SU-DHL-6 (cell line): ENCODE measurements around the gene MLH1.

ENCODE experiments used
- EZH2phosphoT487 ChIP-seq: fragments of 200-600 bp; sonication (generic), shearing (Covaris generic); conservative IDR thresholded peaks from 2 replicates; pipeline ENCODE4 v1.6.1; 2018; ENCODE audit warnings: mild to moderate bottlenecking, antibody characterized with exemption, low read length, moderate library complexity, mixed read lengths
- TF ChIP-seq, protein P1 (sequence below): fragments of 200-600 bp; sonication (generic); IDR thresholded peaks from one replicate; pipeline ENCODE4 v1.5.1; 2017; ENCODE audit warnings: antibody characterized with exemption, mild to moderate bottlenecking, low read length, moderate library complexity; ENCODE audit not compliant: insufficient read depth, poor library complexity, severe bottlenecking

DNA sequence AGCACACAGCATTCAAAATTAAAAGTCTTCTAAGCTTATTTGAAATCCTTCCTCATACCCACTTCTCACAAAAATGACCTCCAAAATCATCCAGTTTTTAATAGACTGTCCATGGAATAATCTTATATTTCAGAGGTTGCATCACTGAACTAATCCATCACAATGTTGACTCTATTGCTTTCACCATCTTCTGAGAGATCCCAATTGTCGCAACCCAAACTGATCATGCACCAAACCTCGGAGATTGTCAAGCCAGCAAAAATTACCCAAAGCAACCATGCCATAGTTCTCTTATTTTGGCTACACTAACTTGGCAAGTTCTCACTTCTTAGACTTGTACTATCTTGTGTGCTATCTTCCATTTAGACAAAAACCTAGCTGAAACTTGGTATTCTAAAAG lies 105.6 kb downstream of the MLH1 start:
- TF ChIP-seq, protein P1, sequence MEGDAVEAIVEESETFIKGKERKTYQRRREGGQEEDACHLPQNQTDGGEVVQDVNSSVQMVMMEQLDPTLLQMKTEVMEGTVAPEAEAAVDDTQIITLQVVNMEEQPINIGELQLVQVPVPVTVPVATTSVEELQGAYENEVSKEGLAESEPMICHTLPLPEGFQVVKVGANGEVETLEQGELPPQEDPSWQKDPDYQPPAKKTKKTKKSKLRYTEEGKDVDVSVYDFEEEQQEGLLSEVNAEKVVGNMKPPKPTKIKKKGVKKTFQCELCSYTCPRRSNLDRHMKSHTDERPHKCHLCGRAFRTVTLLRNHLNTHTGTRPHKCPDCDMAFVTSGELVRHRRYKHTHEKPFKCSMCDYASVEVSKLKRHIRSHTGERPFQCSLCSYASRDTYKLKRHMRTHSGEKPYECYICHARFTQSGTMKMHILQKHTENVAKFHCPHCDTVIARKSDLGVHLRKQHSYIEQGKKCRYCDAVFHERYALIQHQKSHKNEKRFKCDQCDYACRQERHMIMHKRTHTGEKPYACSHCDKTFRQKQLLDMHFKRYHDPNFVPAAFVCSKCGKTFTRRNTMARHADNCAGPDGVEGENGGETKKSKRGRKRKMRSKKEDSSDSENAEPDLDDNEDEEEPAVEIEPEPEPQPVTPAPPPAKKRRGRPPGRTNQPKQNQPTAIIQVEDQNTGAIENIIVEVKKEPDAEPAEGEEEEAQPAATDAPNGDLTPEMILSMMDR = no peak
- no peak for TF ChIP-seq EZH2phosphoT487
